Activated naive CD8-positive, alpha-beta T cell treated with anti-CD3 and anti-CD28 coated beads, Interleukin-2, amount 10 ng/mL, durations not matched to agents 7 days and 5 days (primary cell): ENCODE data around the gene LIN9. TPM values are rescaled to one million over a fixed set of nuclear protein-coding genes. Genes with fewer than 3 reads are reported as not detected.
"Not testable (repeated sequence)": the region's sequence is repeated elsewhere in the genome, so short reads cannot be mapped to it uniquely, and the experiment has no call there.

Source experiments
- ATAC-seq: fragments of 150-1000 bp; cut with Tn5 transposase; one replicate; pipeline ENCODE4 v1.10.0; 2021; ENCODE audit warnings: low read depth, moderate library complexity
- POLR2A ChIA-PET: fragments of 350-600 bp; sonication (Branson Sonifier 250); formaldehyde crosslinking; loops from one replicate; lab custom pipeline; 2021; ENCODE audit warnings: antibody characterized with exemption; lab: Charles Lee
- DNase-seq: peaks from one replicate; pipeline ENCODE4 v3.0.0; 2021
- H3K27ac Mint-ChIP-seq: one replicate; pipeline ENCODE4 v1.8.0; 2022; ENCODE audit warnings: mild to moderate bottlenecking, mixed read lengths
- H3K27me3 Mint-ChIP-seq: one replicate; pipeline ENCODE4 v1.8.0; 2022; ENCODE audit warnings: mild to moderate bottlenecking, moderate library complexity, mixed read lengths
- H3K36me3 Mint-ChIP-seq: one replicate; pipeline ENCODE4 v1.8.0; 2021; ENCODE audit warnings: mild to moderate bottlenecking, mixed read lengths
- H3K4me1 Mint-ChIP-seq: one replicate; pipeline ENCODE4 v1.8.0; 2021; ENCODE audit warnings: mixed read lengths
- H3K4me3 Mint-ChIP-seq: one replicate; pipeline ENCODE4 v1.8.0; 2022; ENCODE audit warnings: mild to moderate bottlenecking, moderate library complexity, mixed read lengths
- H3K9me3 Mint-ChIP-seq: one replicate; pipeline ENCODE4 v1.8.0; 2021; ENCODE audit warnings: mixed read lengths
- total RNA-seq, 2 experiments: library from RNA; stranded (reverse); gene quantifications; one replicate each; pipeline ENCODE4 v1.2.3, GENCODE V29; 2021

The LIN9 gene
- total RNA-seq, 2 experiments from 2014 or later, result 11.0 to 11.1 TPM

GRCh38 chr1:226211181-226211821 lies 97.7 kb downstream of the LIN9 start:
- Mint-ChIP-seq H3K27me3 (peaks cover 5% of the 10 kb centered on the region), H3K9me3 (no peaks in the 10 kb centered on the region), H3K4me3 (no peak overlapping the region), H3K36me3 (no peaks in the 10 kb centered on the region), H3K27ac (no peak overlapping the region), H3K4me1 (no peaks in the 10 kb centered on the region)
- no peak for DNase-seq
- POLR2A ChIA-PET, result no interaction called here
- ATAC-seq, result no peak

GRCh38 chr1:226210571-226211176 lies 98.3 kb downstream of the LIN9 start:
- POLR2A ChIA-PET, result no interaction called here
- H3K9me3 Mint-ChIP-seq, result no peaks in the 10 kb centered on the region
- H3K27ac Mint-ChIP-seq, result no peak overlapping the region
- no peaks in the 10 kb centered on the region for H3K36me3 Mint-ChIP-seq
- no peak overlapping the region for H3K4me3 Mint-ChIP-seq
- ATAC-seq (no peak), DNase-seq (no peak)
- H3K27me3 Mint-ChIP-seq, result peaks cover 1% of the 10 kb centered on the region
- H3K4me1 Mint-ChIP-seq, result no peaks in the 10 kb centered on the region

GRCh38 chr1:226209307-226210059 lies 99.5 kb downstream of the LIN9 start:
- Mint-ChIP-seq H3K36me3 (no peaks in the 10 kb centered on the region), H3K4me1 (no peaks in the 10 kb centered on the region), H3K4me3 (no peak overlapping the region), H3K9me3 (no peaks in the 10 kb centered on the region), H3K27me3 (no peaks in the 10 kb centered on the region), H3K27ac (no peak overlapping the region)
- ATAC-seq (no peak), DNase-seq (no peak)
- POLR2A ChIA-PET, result no interaction called here

GRCh38 chr1:226207048-226207447 lies 101.9 kb downstream of the LIN9 start:
- Mint-ChIP-seq H3K4me1 (no peaks in the 10 kb centered on the region), H3K27ac (no peak overlapping the region), H3K36me3 (no peaks in the 10 kb centered on the region), H3K27me3 (peaks cover 2% of the 10 kb centered on the region), H3K9me3 (no peaks in the 10 kb centered on the region), H3K4me3 (no peak overlapping the region)
- no peak for DNase-seq
- POLR2A ChIA-PET, result no interaction called here
- ATAC-seq, result no peak

GRCh38 chr1:226204198-226204597 lies 104.8 kb downstream of the LIN9 start:
- POLR2A ChIA-PET, result no interaction called here
- H3K4me1 Mint-ChIP-seq, result peaks cover 2% of the 10 kb centered on the region
- H3K36me3 Mint-ChIP-seq, result no peaks in the 10 kb centered on the region
- no peaks in the 10 kb centered on the region for H3K9me3 Mint-ChIP-seq
- peaks cover 11% of the 10 kb centered on the region for H3K27me3 Mint-ChIP-seq
- no peak overlapping the region for H3K27ac Mint-ChIP-seq
- no peak for DNase-seq
- H3K4me3 Mint-ChIP-seq, result no peak overlapping the region
- no peak for ATAC-seq

- Mint-ChIP-seq H3K9me3 (no peaks in the 10 kb centered on the region), H3K4me3 (no peak overlapping the region), H3K36me3 (no peaks in the 10 kb centered on the region), H3K4me1 (peaks cover 2% of the 10 kb centered on the region), H3K27ac (no peak overlapping the region), H3K27me3 (peaks cover 11% of the 10 kb centered on the region)
- DNase-seq (no peak), ATAC-seq (no peak)
- POLR2A ChIA-PET, result no interaction called here
These were observed 105.3 kb downstream of the LIN9 start for GRCh38 chr1:226203655-226204054.

GRCh38 chr1:226203240-226203639 lies 105.7 kb downstream of the LIN9 start:
- Mint-ChIP-seq H3K4me1 (peaks cover 2% of the 10 kb centered on the region), H3K27me3 (peaks cover 11% of the 10 kb centered on the region), H3K4me3 (no peak overlapping the region), H3K36me3 (no peaks in the 10 kb centered on the region), H3K27ac (no peak overlapping the region), H3K9me3 (no peaks in the 10 kb centered on the region)
- ATAC-seq (no peak), DNase-seq (no peak)
- POLR2A ChIA-PET, result no interaction called here

- POLR2A ChIA-PET, H3K9me3 Mint-ChIP-seq, H3K4me1 Mint-ChIP-seq, DNase-seq, H3K36me3 Mint-ChIP-seq, H3K4me3 Mint-ChIP-seq, H3K27ac Mint-ChIP-seq, ATAC-seq: not testable (repeated sequence)
- peaks cover 14% of the 10 kb centered on the region for H3K27me3 Mint-ChIP-seq
These were observed 106.3 kb downstream of the LIN9 start for GRCh38 chr1:226202666-226203065.

- DNase-seq (no peak), ATAC-seq (no peak)
- no peak overlapping the region for H3K4me3 Mint-ChIP-seq
- H3K36me3 Mint-ChIP-seq, result no peaks in the 10 kb centered on the region
- no peaks in the 10 kb centered on the region for H3K9me3 Mint-ChIP-seq
- peaks cover 14% of the 10 kb centered on the region for H3K27me3 Mint-ChIP-seq
- H3K27ac Mint-ChIP-seq, result no peak overlapping the region
- peaks cover 2% of the 10 kb centered on the region for H3K4me1 Mint-ChIP-seq
- POLR2A ChIA-PET, result no interaction called here
These were observed 106.7 kb downstream of the LIN9 start for GRCh38 chr1:226202246-226202645.

GRCh38 chr1:226201029-226201593 lies 107.9 kb downstream of the LIN9 start:
- ATAC-seq, result no peak

GRCh38 chr1:226199971-226200370 lies 109.0 kb downstream of the LIN9 start:
- H3K27me3 Mint-ChIP-seq, result peaks cover 16% of the 10 kb centered on the region
- POLR2A ChIA-PET, result no interaction called here
- ATAC-seq, result no peak

More at GRCh38 chr1:226201029-226201593, 107.9 kb downstream of the LIN9 start:
- no peak for DNase-seq
- H3K9me3 Mint-ChIP-seq, result no peaks in the 10 kb centered on the region
- no peak overlapping the region for H3K27ac Mint-ChIP-seq
- no peaks in the 10 kb centered on the region for H3K36me3 Mint-ChIP-seq
- H3K4me3 Mint-ChIP-seq, result no peak overlapping the region
- peaks cover 2% of the 10 kb centered on the region for H3K4me1 Mint-ChIP-seq
- POLR2A ChIA-PET, result no interaction called here
- peaks cover 14% of the 10 kb centered on the region for H3K27me3 Mint-ChIP-seq

GRCh38 chr1:226195144-226195543 lies 113.8 kb downstream of the LIN9 start:
- H3K27ac Mint-ChIP-seq, result no peak overlapping the region
- H3K36me3 Mint-ChIP-seq, result no peaks in the 10 kb centered on the region
- no peaks in the 10 kb centered on the region for H3K4me1 Mint-ChIP-seq
- DNase-seq, result no peak
- H3K27me3 Mint-ChIP-seq, result peaks cover 17% of the 10 kb centered on the region
- ATAC-seq, result no peak
- no peaks in the 10 kb centered on the region for H3K9me3 Mint-ChIP-seq
- POLR2A ChIA-PET, result interaction anchor here (1.5 kb wide), 1 partner anchor 70 kb away, joined by 3 read pairs; no protein-coding TSS in a partner anchor
- H3K4me3 Mint-ChIP-seq, result no peak overlapping the region

More at GRCh38 chr1:226199971-226200370, 109.0 kb downstream of the LIN9 start:
- peaks cover 2% of the 10 kb centered on the region for H3K4me1 Mint-ChIP-seq
- H3K27ac Mint-ChIP-seq, result no peak overlapping the region
- no peak for DNase-seq
- H3K36me3 Mint-ChIP-seq, result no peaks in the 10 kb centered on the region
- no peaks in the 10 kb centered on the region for H3K9me3 Mint-ChIP-seq
- no peak overlapping the region for H3K4me3 Mint-ChIP-seq

GRCh38 chr1:226187380-226187779 lies 121.6 kb downstream of the LIN9 start:
- H3K27me3 Mint-ChIP-seq, result peaks cover under 1% of the 10 kb centered on the region
- H3K9me3 Mint-ChIP-seq, result no peaks in the 10 kb centered on the region
- no peak for ATAC-seq
- no peak overlapping the region for H3K27ac Mint-ChIP-seq
- peaks cover 7% of the 10 kb centered on the region for H3K36me3 Mint-ChIP-seq
- DNase-seq, result no peak
- peaks cover 18% of the 10 kb centered on the region for H3K4me1 Mint-ChIP-seq
- peak overlapping the region; percentile 93 for H3K4me3 Mint-ChIP-seq
- POLR2A ChIA-PET, result interaction anchor here (0.6 kb wide), 1 partner anchor 10 kb away, joined by 3 read pairs; no protein-coding TSS in a partner anchor
